ENCODE data around the gene RAB36.

RAB36 gene

GRCh38 chr22:23187871-23188700 is 42.8 kb downstream of the RAB36 start:
- no peak for DNase-seq
- in situ Hi-C loops (cut with HindIII; ENCODE audit: low pct_ligation_motif_present, low pct_unique_long_range_greater_than_20kb, low sequenced_read_pairs): no loop called here

- in situ Hi-C loops (cut with HindIII; ENCODE audit: low pct_ligation_motif_present, low pct_unique_long_range_greater_than_20kb, low sequenced_read_pairs): no loop called here
- DNase-seq: no peak
These were observed 45.2 kb downstream of the RAB36 start for GRCh38 chr22:23190526-23190925.

- in situ Hi-C loops (cut with HindIII; ENCODE audit: low pct_ligation_motif_present, low pct_unique_long_range_greater_than_20kb, low sequenced_read_pairs): no loop called here
- DNase-seq: no peak
These were observed 46.9 kb downstream of the RAB36 start for GRCh38 chr22:23192133-23192532.

- in situ Hi-C loops (cut with HindIII; ENCODE audit: low pct_ligation_motif_present, low pct_unique_long_range_greater_than_20kb, low sequenced_read_pairs): no loop called here
- no peak for DNase-seq
These were observed 47.3 kb downstream of the RAB36 start for GRCh38 chr22:23192558-23192957.

- in situ Hi-C loops (cut with HindIII; ENCODE audit: low pct_ligation_motif_present, low pct_unique_long_range_greater_than_20kb, low sequenced_read_pairs): no loop called here
- DNase-seq: no peak
These were observed 48.0 kb downstream of the RAB36 start for GRCh38 chr22:23193196-23193827.

GRCh38 chr22:23193882-23194281 is 48.6 kb downstream of the RAB36 start:
- in situ Hi-C loops (cut with HindIII; ENCODE audit: low pct_ligation_motif_present, low pct_unique_long_range_greater_than_20kb, low sequenced_read_pairs): no loop called here
- DNase-seq: no peak

GRCh38 chr22:23196165-23196564 is 50.9 kb downstream of the RAB36 start:
- DNase-seq: no peak
- in situ Hi-C loops (cut with HindIII; ENCODE audit: low pct_ligation_motif_present, low pct_unique_long_range_greater_than_20kb, low sequenced_read_pairs): no loop called here

- in situ Hi-C loops (cut with HindIII; ENCODE audit: low pct_ligation_motif_present, low pct_unique_long_range_greater_than_20kb, low sequenced_read_pairs): no loop called here
- DNase-seq: no peak
These were observed 52.6 kb downstream of the RAB36 start for GRCh38 chr22:23197836-23198235.

GRCh38 chr22:23199159-23199558 is 53.9 kb downstream of the RAB36 start:
- in situ Hi-C loops (cut with HindIII; ENCODE audit: low pct_ligation_motif_present, low pct_unique_long_range_greater_than_20kb, low sequenced_read_pairs): no loop called here
- DNase-seq: no peak

GRCh38 chr22:23200898-23201297 is 55.6 kb downstream of the RAB36 start:
- DNase-seq: no peak
- in situ Hi-C loops (cut with HindIII; ENCODE audit: low pct_ligation_motif_present, low pct_unique_long_range_greater_than_20kb, low sequenced_read_pairs): no loop called here

GRCh38 chr22:23202812-23203451 is 57.7 kb downstream of the RAB36 start:
- in situ Hi-C loops (cut with HindIII; ENCODE audit: low pct_ligation_motif_present, low pct_unique_long_range_greater_than_20kb, low sequenced_read_pairs): no loop called here
- no peak for DNase-seq

- in situ Hi-C loops (cut with HindIII; ENCODE audit: low pct_ligation_motif_present, low pct_unique_long_range_greater_than_20kb, low sequenced_read_pairs): no loop called here
- no peak for DNase-seq
These were observed 58.3 kb downstream of the RAB36 start for GRCh38 chr22:23203452-23204124.

- in situ Hi-C loops (cut with HindIII; ENCODE audit: low pct_ligation_motif_present, low pct_unique_long_range_greater_than_20kb, low sequenced_read_pairs): no loop called here
- no peak for DNase-seq
These were observed 58.8 kb downstream of the RAB36 start for GRCh38 chr22:23204125-23204488.

- no peak for DNase-seq
- in situ Hi-C loops (cut with HindIII; ENCODE audit: low pct_ligation_motif_present, low pct_unique_long_range_greater_than_20kb, low sequenced_read_pairs): no loop called here
These were observed 59.4 kb downstream of the RAB36 start for GRCh38 chr22:23204541-23205157.

GRCh38 chr22:23205339-23206049 is 60.2 kb downstream of the RAB36 start:
- in situ Hi-C loops (cut with HindIII; ENCODE audit: low pct_ligation_motif_present, low pct_unique_long_range_greater_than_20kb, low sequenced_read_pairs): no loop called here
- no peak for DNase-seq

GRCh38 chr22:23206915-23207314 is 61.6 kb downstream of the RAB36 start:
- in situ Hi-C loops (cut with HindIII; ENCODE audit: low pct_ligation_motif_present, low pct_unique_long_range_greater_than_20kb, low sequenced_read_pairs): no loop called here
- DNase-seq: no peak

GRCh38 chr22:23207729-23208393 is 62.6 kb downstream of the RAB36 start:
- no peak for DNase-seq
- in situ Hi-C loops (cut with HindIII; ENCODE audit: low pct_ligation_motif_present, low pct_unique_long_range_greater_than_20kb, low sequenced_read_pairs): no loop called here
